Gastrocnemius medialis (tissue), 4 donors: Measurements from ENCODE around the gene TTBK1.

Source experiments
- CTCF ChIP-seq, 5 experiments: fragments of 450-650 bp in 3 of 5; fragments of 200-600 bp in 2 of 5; sonication (generic) in 2 of 5; IDR thresholded peaks in 4 of 5; conservative IDR thresholded peaks in 1 of 5; 1 replicate in 4 of 5; 2 replicates in 1 of 5; pipeline ENCODE4 v1.5.1; 2016 to 2019; ENCODE audit warnings: antibody characterized with exemption in 5 of 5, mild to moderate bottlenecking in 3 of 5, moderate library complexity in 3 of 5
- POLR2A ChIP-seq, 2 donors: fragments of 450-650 bp; IDR thresholded peaks; one replicate each; pipeline ENCODE4 v1.6.1; 2017; ENCODE audit warnings: antibody characterized with exemption in 2 of 2, mild to moderate bottlenecking in 2 of 2, moderate library complexity in 2 of 2

DNA sequence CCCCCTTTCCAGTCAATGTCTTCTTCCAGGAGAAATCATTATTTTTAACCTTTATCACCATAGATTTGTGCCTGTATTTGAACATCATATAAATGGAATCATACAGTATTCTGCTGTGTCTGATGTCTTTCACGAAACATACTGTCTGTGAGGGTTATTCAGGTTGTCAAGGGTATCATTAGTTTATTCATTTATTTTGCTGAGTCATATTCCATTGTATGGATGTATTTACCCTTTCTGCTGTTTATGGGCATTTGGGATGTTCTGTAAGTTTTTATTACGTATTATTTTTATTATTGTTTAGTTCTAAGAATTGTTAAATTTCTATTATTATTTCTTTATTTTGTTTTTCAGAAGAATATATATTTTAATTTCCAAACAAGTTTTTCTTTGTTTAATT lies 36.0 kb upstream of the TTBK1 start:
- TF ChIP-seq CTCF (IDR thresholded peaks at IDR 0.05 in 4 of 5, conservative IDR thresholded peaks at IDR 0.05 in 1 of 5) (no peak), POLR2A (IDR thresholded peaks at IDR 0.05) (no peak)
